H54 (cell line): ENCODE measurements around the gene OSTN.
"Not testable (repeated sequence)": the region's sequence is repeated elsewhere in the genome, so short reads cannot be mapped to it uniquely, and the experiment has no call there.

ENCODE experiments used
- DNase-seq: peaks from one replicate; pipeline ENCODE4 v3.0.0; 2011; ENCODE audit warnings: low spot score, mixed read lengths; ENCODE audit not compliant: insufficient read length
- FAIRE-seq: peaks from 3 replicates; lab custom pipeline; 2011; peaks lifted over from hg19 to GRCh38; lab: Jason Lieb, UNC
- POLR2A ChIP-seq: IDR thresholded peaks from 2 replicates; pipeline ENCODE4 v1.6.1; 2011; ENCODE audit warnings: low read depth, mild to moderate bottlenecking, low read length

Gene OSTN

GRCh38 chr3:191240486-191240885, 41.4 kb downstream of the OSTN start:
- FAIRE-seq (no peak), DNase-seq (no peak)
- TF ChIP-seq POLR2A, result no peak

GRCh38 chr3:191244242-191244867, 45.3 kb downstream of the OSTN start:
- FAIRE-seq (no peak), DNase-seq (no peak)
- no peak for TF ChIP-seq POLR2A

- peak; percentile 60 for FAIRE-seq
- DNase-seq, result not testable (repeated sequence)
Measured at GRCh38 chr3:191246034-191246433, 47.0 kb downstream of the OSTN start.

- DNase-seq (peak; percentile 32), FAIRE-seq (peak; percentile 100)
- TF ChIP-seq POLR2A, result no peak
Measured at GRCh38 chr3:191246630-191247029, 47.6 kb downstream of the OSTN start.

- no peak for DNase-seq
- FAIRE-seq, result no peak
Measured at GRCh38 chr3:191253089-191253799, 54.2 kb downstream of the OSTN start.

GRCh38 chr3:191254098-191254873, 55.2 kb downstream of the OSTN start:
- FAIRE-seq (no peak), DNase-seq (no peak)
- no peak for TF ChIP-seq POLR2A

More at GRCh38 chr3:191253089-191253799, 54.2 kb downstream of the OSTN start:
- TF ChIP-seq POLR2A, result no peak

GRCh38 chr3:191255156-191255555, 56.1 kb downstream of the OSTN start:
- TF ChIP-seq POLR2A, result no peak
- no peak for DNase-seq
- peak; percentile 93 for FAIRE-seq

GRCh38 chr3:191256405-191256804, 57.4 kb downstream of the OSTN start:
- TF ChIP-seq POLR2A, result no peak
- FAIRE-seq (peak; percentile 75), DNase-seq (no peak)

- no peak for TF ChIP-seq POLR2A
- no peak for DNase-seq
- FAIRE-seq, result no peak
Measured at GRCh38 chr3:191257286-191257685, 58.2 kb downstream of the OSTN start.

- no peak for DNase-seq
- no peak for TF ChIP-seq POLR2A
- no peak for FAIRE-seq
Measured at GRCh38 chr3:191259486-191259885, 60.4 kb downstream of the OSTN start.

GRCh38 chr3:191260431-191261303, 61.6 kb downstream of the OSTN start:
- FAIRE-seq (peak; percentile 48), DNase-seq (no peak)
- TF ChIP-seq POLR2A, result no peak

GRCh38 chr3:191261304-191261638, 62.2 kb downstream of the OSTN start:
- FAIRE-seq, result no peak

GRCh38 chr3:191262650-191263049, 63.6 kb downstream of the OSTN start:
- DNase-seq (no peak), FAIRE-seq (peak; percentile 83)
- no peak for TF ChIP-seq POLR2A

More at GRCh38 chr3:191261304-191261638, 62.2 kb downstream of the OSTN start:
- DNase-seq, result no peak
- TF ChIP-seq POLR2A, result no peak
